Mononuclear cell (primary cell): ENCODE results near the gene HPD. TPM values are rescaled to one million over a fixed set of nuclear protein-coding genes. Genes with fewer than 3 reads are reported as not detected.
A peak's percentile ranks its signal among the peaks of the same experiment; 100 is the strongest.
"Not testable (repeated sequence)": the region's sequence is repeated elsewhere in the genome, so short reads cannot be mapped to it uniquely, and the experiment has no call there.

ENCODE experiments used
- H3K27me3 ChIP-seq: 2 replicates; pipeline ENCODE4 v1.6.0; 2011; ENCODE audit warnings: low read length, control low read depth; ENCODE audit not compliant: insufficient read depth
- H3K4me1 ChIP-seq: 2 replicates; pipeline ENCODE4 v1.5.1; 2011; ENCODE audit warnings: mild to moderate bottlenecking, low read length, control low read depth; ENCODE audit not compliant: insufficient read depth
- H3K4me3 ChIP-seq: 2 replicates; pipeline ENCODE4 v1.5.1; 2011; ENCODE audit warnings: mild to moderate bottlenecking, low read length, moderate library complexity
- H3K9me3 ChIP-seq: 2 replicates; pipeline ENCODE4 v1.5.1; 2011; ENCODE audit warnings: low read depth, mild to moderate bottlenecking, control low read depth, low read length
- total RNA-seq: library from RNA; depleted of rRNA; stranded (reverse); fragments of >200 nt; gene quantifications from one replicate; pipeline ENCODE4 v1.2.3, GENCODE V29; 2012

HPD gene
- total RNA-seq = not detected

DNA sequence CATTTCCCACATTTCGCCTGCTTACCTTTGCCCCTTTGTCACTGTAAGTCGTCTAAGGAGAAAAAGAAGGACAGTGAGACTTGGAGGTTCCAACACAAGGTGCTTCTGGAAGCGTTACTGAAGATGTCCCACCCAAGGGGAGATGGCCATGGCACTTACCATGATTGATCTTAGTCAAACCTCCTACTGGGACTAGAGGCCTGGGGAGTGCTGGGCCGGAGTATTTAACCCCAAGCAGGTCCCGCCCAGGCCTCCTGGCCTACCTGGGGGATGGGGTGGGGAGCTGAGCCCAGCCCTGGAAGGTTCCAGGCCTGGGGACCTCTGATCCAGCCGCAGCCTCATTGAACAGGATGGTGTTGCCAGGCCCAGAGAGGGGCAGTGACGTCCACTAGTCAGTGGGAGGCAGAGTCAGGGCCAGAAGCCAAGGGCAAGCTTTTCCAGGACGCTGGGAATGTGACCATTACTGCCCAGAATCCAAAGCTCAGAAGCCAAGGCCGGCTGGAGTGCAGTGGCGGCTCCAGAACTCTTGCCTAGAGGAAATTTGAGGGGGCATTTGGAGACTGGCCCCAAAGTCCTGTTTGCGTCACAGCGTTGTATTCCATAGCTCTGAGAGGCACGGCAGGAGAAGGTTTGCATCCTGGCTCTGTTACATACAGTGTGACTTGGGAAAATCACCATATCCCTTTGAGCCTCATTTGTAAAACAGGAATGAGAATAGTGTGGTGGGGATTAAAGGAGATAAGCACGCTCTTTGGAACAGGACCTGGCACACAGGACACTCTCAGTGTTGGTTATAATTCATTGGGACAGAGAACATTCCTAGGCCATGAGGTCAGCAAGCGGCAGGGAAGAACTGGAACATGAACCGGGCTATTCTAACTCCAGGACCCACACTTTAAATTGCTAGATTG is at the start of gene HPD:
TSS of gene HPD (minus strand) at position 198 of the 911 bp plus-strand sequence. CDS start at position 162, 36 bp downstream.
- H3K9me3 ChIP-seq = no peaks in the 10 kb centered on the region
- H3K27me3 ChIP-seq = no peaks in the 10 kb centered on the region
- peaks cover 4% of the 10 kb centered on the region for H3K4me1 ChIP-seq
- no peak within 1 kb of the TSS for H3K4me3 ChIP-seq

- Histone ChIP-seq H3K4me1 (no peaks in the 10 kb centered on the region), H3K27me3 (no peaks in the 10 kb centered on the region), H3K4me3 (no peak overlapping the region), H3K9me3 (no peaks in the 10 kb centered on the region)
These were observed 47.1 kb upstream of the HPD start for GRCh38 chr12:121905746-121906145.

- H3K4me3 ChIP-seq = no peak overlapping the region
These were observed 44.5 kb upstream of the HPD start for GRCh38 chr12:121903202-121903601.

DNA sequence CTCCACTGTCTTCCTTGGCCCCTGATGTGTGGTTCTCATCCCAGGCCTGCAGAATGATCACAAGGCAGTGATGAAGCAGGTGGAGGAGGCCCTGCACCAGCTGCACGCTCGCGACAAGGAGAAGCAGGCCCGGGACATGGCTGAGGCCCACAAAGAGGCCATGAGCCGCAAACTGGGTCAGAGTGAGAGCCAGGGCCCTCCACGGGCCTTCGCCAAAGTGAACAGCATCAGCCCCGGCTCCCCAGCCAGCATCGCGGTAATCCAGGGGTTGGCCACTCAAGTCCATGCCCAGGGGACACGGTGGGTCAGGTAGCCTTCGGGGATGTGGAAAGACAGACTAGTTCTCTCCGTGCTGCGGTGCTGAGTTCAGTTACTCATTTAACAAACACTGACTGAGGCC is 40.9 kb upstream of the HPD start:
- H3K4me1 ChIP-seq = no peaks in the 10 kb centered on the region
- H3K4me3 ChIP-seq = no peak overlapping the region
- no peaks in the 10 kb centered on the region for H3K9me3 ChIP-seq
- no peaks in the 10 kb centered on the region for H3K27me3 ChIP-seq

More at GRCh38 chr12:121903202-121903601, 44.5 kb upstream of the HPD start:
- Histone ChIP-seq H3K27me3 (no peaks in the 10 kb centered on the region), H3K9me3 (no peaks in the 10 kb centered on the region), H3K4me1 (no peaks in the 10 kb centered on the region)

DNA sequence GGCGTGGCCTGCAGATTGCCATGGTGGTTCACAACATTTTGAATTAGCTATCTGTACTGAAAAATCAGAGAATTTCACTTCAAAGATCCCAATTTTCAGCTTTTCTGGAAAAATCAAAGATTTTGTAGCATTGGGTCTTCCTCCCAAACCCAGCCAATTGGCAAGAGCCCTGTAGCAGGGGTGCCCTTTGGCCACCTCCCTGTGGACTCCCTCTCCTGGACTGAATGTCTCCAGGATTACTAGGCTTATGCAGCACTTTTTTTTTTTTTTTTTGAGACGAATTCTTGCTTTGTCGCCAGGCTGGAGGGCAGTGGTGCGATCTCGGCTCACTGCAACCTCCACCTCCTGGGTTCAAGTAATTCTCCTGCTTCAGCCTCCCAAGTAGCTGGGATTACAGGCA is 39.6 kb upstream of the HPD start:
- Histone ChIP-seq H3K4me1 (peaks cover 5% of the 10 kb centered on the region), H3K4me3 (no peak overlapping the region), H3K27me3 (no peaks in the 10 kb centered on the region), H3K9me3 (no peaks in the 10 kb centered on the region)

DNA sequence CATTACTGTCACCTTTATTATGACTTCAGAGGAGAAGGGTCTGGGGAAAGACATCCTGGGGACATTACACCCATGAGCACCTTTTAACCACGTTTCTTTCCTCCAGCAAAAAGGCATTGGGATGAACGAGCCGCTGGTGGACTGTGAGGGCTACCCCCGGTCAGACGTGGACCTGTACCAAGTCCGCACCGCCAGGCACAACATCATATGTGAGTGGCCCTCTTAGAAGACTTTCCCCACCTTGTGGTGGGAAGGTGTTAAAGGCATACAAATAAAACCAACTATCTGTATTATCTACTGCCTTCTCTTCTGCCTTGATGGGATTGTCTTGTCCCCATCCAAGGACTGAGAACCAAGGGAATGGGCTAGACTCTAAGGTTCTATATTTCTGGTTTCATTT is 36.0 kb upstream of the HPD start:
- H3K4me1 ChIP-seq = peaks cover 16% of the 10 kb centered on the region
- no peak overlapping the region for H3K4me3 ChIP-seq
- H3K27me3 ChIP-seq = no peaks in the 10 kb centered on the region
- no peaks in the 10 kb centered on the region for H3K9me3 ChIP-seq

GRCh38 chr12:121893961-121894460 is 35.4 kb upstream of the HPD start:
- Histone ChIP-seq H3K4me1 (peaks cover 22% of the 10 kb centered on the region), H3K4me3 (no peak overlapping the region), H3K27me3 (no peaks in the 10 kb centered on the region), H3K9me3 (no peaks in the 10 kb centered on the region)

- Histone ChIP-seq H3K27me3 (no peaks in the 10 kb centered on the region), H3K4me1 (peaks cover 26% of the 10 kb centered on the region), H3K4me3 (no peak overlapping the region), H3K9me3 (no peaks in the 10 kb centered on the region)
These were observed 34.3 kb upstream of the HPD start for GRCh38 chr12:121892673-121893561.

DNA sequence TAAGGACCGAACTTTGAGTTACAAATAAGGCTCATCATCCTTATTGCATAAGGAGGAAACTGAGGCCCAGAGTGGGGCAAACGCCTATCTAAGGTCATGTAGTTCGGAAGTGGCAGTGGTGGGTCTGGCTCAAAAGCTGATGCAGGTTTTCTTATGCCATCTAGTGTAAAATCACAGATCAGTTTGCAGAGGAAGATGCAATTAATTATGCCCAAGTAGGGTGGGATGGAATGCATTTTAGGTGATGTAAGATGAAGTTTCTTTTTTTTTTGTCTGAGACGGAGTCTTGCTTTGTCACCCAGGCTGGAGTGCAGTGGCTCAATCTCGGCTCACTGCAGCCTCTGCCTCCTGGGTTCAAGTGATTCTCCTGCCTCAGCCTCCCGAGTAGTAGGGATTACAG is 31.0 kb upstream of the HPD start:
- Histone ChIP-seq H3K4me3 (peak overlapping the region; percentile 87), H3K4me1 (peaks cover 26% of the 10 kb centered on the region)
- not testable (repeated sequence) for H3K27me3 ChIP-seq, H3K9me3 ChIP-seq

GRCh38 chr12:121889274-121889624 is 30.6 kb upstream of the HPD start:
- Histone ChIP-seq H3K27me3 (no peaks in the 10 kb centered on the region), H3K4me3 (peak overlapping the region; percentile 87), H3K9me3 (no peaks in the 10 kb centered on the region), H3K4me1 (peaks cover 26% of the 10 kb centered on the region)

- Histone ChIP-seq H3K4me3 (peak within 1 kb of the TSS; percentile 87), H3K9me3 (no peaks in the 10 kb centered on the region), H3K4me1 (peaks cover 25% of the 10 kb centered on the region), H3K27me3 (no peaks in the 10 kb centered on the region)
These were observed 30.0 kb upstream of the HPD start, which contains the start of gene PSMD9 for GRCh38 chr12:121888478-121889273. TSS of gene PSMD9 (plus strand) at chr12:121888790. CDS start at chr12:121888857, 67 bp downstream.

DNA sequence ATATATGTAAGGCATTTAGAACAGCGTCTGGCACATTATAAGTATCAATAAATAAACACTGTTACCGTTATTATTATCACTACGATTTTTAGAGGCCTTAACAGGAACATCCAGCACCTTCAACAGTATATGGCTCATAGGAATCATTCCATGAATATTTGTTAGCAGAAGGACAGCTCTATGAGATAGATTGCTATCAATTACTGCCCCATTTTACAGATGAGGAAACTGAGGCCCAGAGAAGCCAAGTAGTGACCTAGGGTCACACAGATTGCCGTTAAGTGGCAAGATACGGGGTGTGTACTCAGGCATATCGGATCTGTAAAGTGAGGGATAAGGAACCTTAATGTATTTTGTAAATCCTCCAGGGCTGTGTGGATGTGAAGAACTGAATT is 29.4 kb upstream of the HPD start:
- H3K27me3 ChIP-seq = no peaks in the 10 kb centered on the region
- no peaks in the 10 kb centered on the region for H3K9me3 ChIP-seq
- H3K4me1 ChIP-seq = peaks cover 20% of the 10 kb centered on the region
- peak overlapping the region; percentile 87 for H3K4me3 ChIP-seq

GRCh38 chr12:121885129-121885528 is 26.5 kb upstream of the HPD start:
- peaks cover 15% of the 10 kb centered on the region for H3K4me1 ChIP-seq
- not testable (repeated sequence) for H3K9me3 ChIP-seq, H3K27me3 ChIP-seq, H3K4me3 ChIP-seq

- H3K27me3 ChIP-seq = no peaks in the 10 kb centered on the region
- H3K9me3 ChIP-seq = no peaks in the 10 kb centered on the region
- peaks cover 3% of the 10 kb centered on the region for H3K4me1 ChIP-seq
- no peak overlapping the region for H3K4me3 ChIP-seq
These were observed 24.6 kb upstream of the HPD start for GRCh38 chr12:121883315-121883660.
